Natural killer cell treated with Interleukin-12 subunit alpha and Interleukin-12 subunit beta and Interleukin-15 and Interleukin-18, amount 100 ng/mL, for 72 hours (primary cell): ENCODE results near the gene COL20A1. TPM values are rescaled to one million over a fixed set of nuclear protein-coding genes. Genes with fewer than 3 reads are reported as not detected.

Source experiments
- ATAC-seq, 2 donors: fragments of 150-1000 bp; cut with Tn5 transposase in 1 of 2; sonication (Bioruptor Pico), chemical (Tn5 transposase) in 1 of 2; 2 replicates each; pipeline ENCODE4 v1.10.0; 2021
- DNase-seq: peaks from one replicate; pipeline ENCODE4 v3.0.0; 2022; ENCODE audit warnings: low spot score
- H3K27ac Mint-ChIP-seq, 2 donors: 1 replicate in 1 of 2; 2 replicates in 1 of 2; pipeline ENCODE4 v1.8.0; 2022; ENCODE audit warnings: mixed read lengths in 2 of 2, mild to moderate bottlenecking in 1 of 2, moderate library complexity in 1 of 2
- H3K27me3 Mint-ChIP-seq, 2 donors: 1 replicate in 1 of 2; 2 replicates in 1 of 2; pipeline ENCODE4 v1.8.0; 2022; ENCODE audit warnings: mixed read lengths in 2 of 2
- H3K36me3 Mint-ChIP-seq: one replicate; pipeline ENCODE4 v1.8.0; 2022; ENCODE audit warnings: mixed read lengths
- H3K4me1 Mint-ChIP-seq, 2 donors: 1 replicate in 1 of 2; 2 replicates in 1 of 2; pipeline ENCODE4 v1.8.0; 2022; ENCODE audit warnings: low read depth in 2 of 2, mixed read lengths in 2 of 2, mild to moderate bottlenecking in 1 of 2
- H3K4me3 Mint-ChIP-seq: one replicate; pipeline ENCODE4 v1.8.0; 2022; ENCODE audit warnings: mixed read lengths
- H3K9me3 Mint-ChIP-seq: 2 replicates; pipeline ENCODE4 v1.8.0; 2022; ENCODE audit warnings: mixed read lengths
- total RNA-seq, 2 donors: library from RNA; stranded (reverse); gene quantifications; one replicate each; pipeline ENCODE4 v1.2.3, GENCODE V29; 2022

COL20A1 gene
- total RNA-seq, 2 donors from 2014 or later = not detected

DNA sequence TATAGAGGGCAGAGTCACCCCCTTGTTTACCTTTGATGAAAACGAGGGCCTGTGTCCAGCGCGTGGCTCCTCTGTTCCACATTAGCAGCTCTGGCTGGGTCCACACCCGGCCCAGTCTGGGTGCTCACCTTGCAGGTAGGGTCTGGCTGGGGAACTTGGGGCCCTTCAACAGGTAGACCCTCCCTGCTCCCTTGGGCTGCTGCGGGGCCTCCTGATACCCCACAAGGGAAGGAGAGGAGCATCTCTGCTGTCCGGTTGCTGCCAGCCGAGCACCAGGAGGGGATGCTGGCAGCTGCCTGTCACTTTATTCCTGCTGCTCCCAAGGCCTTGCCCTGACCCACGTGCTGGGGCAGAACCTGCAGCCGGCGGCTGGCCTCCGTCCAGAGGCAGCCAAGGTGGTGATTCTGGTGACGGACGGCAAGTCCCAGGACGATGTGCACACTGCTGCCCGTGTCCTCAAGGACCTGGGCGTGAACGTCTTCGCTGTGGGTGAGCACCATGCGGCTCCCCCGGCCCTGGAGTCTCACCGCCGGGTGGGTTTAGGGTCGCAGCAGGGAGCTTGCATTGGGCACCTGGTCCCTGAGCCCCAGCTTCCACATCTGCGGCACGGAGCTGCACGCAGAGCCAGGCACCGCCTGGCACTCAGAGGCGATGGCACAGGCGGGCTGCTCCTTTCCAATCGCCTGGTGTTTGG, 15.4 kb downstream of the COL20A1 start:
- DNase-seq = no peak
- H3K9me3 Mint-ChIP-seq = no peaks in the 10 kb centered on the region
- H3K27me3 Mint-ChIP-seq = peaks cover 0 to 5% of the 10 kb centered on the region in 2 donors
- H3K27ac Mint-ChIP-seq = no peak overlapping the region
- H3K36me3 Mint-ChIP-seq = no peaks in the 10 kb centered on the region
- H3K4me3 Mint-ChIP-seq = no peak overlapping the region
- no peaks in the 10 kb centered on the region for H3K4me1 Mint-ChIP-seq
- no peak for ATAC-seq

- Mint-ChIP-seq H3K4me1 (no peaks in the 10 kb centered on the region), H3K4me3 (no peak overlapping the region), H3K36me3 (no peaks in the 10 kb centered on the region), H3K27me3 (peaks cover 0 to 5% of the 10 kb centered on the region in 2 donors), H3K9me3 (no peaks in the 10 kb centered on the region), H3K27ac (no peak overlapping the region)
- no peak for DNase-seq
- ATAC-seq = peak in 1 of 2 donors; percentile 7
These were observed 16.5 kb downstream of the COL20A1 start for GRCh38 chr20:63309261-63310071.

- DNase-seq (no peak), ATAC-seq (no peak)
- Mint-ChIP-seq H3K4me1 (no peaks in the 10 kb centered on the region), H3K9me3 (no peaks in the 10 kb centered on the region), H3K27ac (no peak overlapping the region), H3K36me3 (no peaks in the 10 kb centered on the region), H3K27me3 (peaks cover 0 to 2% of the 10 kb centered on the region in 2 donors), H3K4me3 (no peak overlapping the region)
These were observed 17.4 kb downstream of the COL20A1 start for GRCh38 chr20:63310265-63310991.

- H3K4me3 Mint-ChIP-seq = no peak overlapping the region
- no peaks in the 10 kb centered on the region for H3K9me3 Mint-ChIP-seq
- H3K4me1 Mint-ChIP-seq = no peaks in the 10 kb centered on the region
- H3K36me3 Mint-ChIP-seq = no peaks in the 10 kb centered on the region
- no peak overlapping the region for H3K27ac Mint-ChIP-seq
- peaks cover 0 to 2% of the 10 kb centered on the region in 2 donors for H3K27me3 Mint-ChIP-seq
- no peak for ATAC-seq
- no peak for DNase-seq
These were observed 18.3 kb downstream of the COL20A1 start for GRCh38 chr20:63311186-63311832.

DNA sequence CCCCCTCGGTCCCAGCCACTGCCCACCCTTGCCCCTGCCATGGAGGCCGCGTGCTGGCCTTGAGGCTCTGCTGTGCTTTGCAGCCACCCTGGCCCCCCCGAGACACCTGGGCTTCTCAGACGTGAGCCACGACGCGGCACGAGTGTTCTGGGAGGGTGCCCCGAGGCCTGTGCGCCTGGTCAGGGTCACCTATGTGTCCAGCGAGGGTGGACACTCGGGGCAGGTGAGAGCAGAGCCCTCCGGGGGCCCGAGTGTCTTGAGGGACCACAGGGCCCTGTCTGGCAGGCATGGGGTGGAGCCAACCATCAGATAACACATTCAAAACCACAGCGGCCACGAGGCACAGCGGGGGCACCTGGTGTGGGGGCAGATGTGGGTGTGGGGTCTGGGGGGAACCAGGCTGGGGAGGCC, 18.9 kb downstream of the COL20A1 start:
- Mint-ChIP-seq H3K27me3 (peaks cover 0 to 2% of the 10 kb centered on the region in 2 donors), H3K36me3 (no peaks in the 10 kb centered on the region), H3K9me3 (no peaks in the 10 kb centered on the region), H3K4me3 (no peak overlapping the region), H3K27ac (no peak overlapping the region), H3K4me1 (no peaks in the 10 kb centered on the region)
- ATAC-seq = no peak
- no peak for DNase-seq

DNA sequence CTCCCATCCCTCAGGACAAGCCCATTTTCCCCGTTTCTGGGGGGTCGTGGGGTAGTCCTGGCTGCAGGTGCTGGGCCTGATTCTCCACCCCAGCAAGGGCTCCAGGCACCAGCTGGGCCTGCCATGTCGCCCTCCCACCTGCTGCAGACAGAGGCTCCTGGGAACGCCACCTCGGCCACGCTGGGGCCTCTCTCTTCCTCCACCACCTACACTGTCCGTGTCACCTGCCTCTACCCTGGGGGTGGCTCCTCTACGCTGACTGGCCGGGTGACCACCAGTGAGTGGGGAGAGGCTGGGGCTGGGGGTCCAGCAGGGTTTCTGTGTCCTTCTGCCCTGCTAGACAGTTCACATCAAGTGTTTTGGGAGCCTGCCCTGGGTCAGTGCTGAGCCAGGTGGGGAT, 19.3 kb downstream of the COL20A1 start:
- no peak for DNase-seq
- H3K9me3 Mint-ChIP-seq = no peaks in the 10 kb centered on the region
- peaks cover 0 to 2% of the 10 kb centered on the region in 2 donors for H3K27me3 Mint-ChIP-seq
- no peak for ATAC-seq
- no peak overlapping the region for H3K4me3 Mint-ChIP-seq
- H3K4me1 Mint-ChIP-seq = no peaks in the 10 kb centered on the region
- no peak overlapping the region for H3K27ac Mint-ChIP-seq
- no peaks in the 10 kb centered on the region for H3K36me3 Mint-ChIP-seq

DNA sequence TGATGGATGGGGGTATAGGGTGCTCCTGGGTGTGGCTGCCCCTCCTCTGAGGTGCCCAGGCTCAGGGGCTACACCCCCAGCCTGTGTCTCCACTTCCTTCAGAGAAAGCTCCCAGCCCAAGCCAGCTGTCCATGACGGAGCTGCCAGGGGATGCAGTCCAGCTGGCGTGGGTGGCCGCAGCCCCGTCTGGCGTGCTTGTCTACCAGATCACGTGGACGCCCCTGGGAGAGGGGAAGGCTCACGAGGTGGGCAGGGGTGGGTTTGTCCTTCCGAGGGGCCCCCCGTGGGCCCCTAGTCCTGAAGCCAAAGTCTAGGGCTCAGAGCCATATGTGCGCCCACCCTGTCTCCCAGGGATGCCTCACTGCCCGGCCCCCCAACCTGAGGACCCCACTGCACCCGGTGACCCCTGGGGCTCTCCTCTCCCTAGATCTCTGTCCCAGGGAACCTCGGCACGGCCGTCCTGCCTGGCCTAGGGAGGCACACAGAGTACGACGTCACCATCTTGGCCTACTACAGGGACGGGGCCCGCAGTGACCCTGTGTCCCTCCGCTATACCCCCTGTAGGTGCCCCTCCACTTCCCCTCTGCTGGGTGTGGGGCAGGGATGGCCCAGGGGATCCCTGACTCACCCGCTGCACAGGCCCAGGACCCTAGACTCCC, 19.8 kb downstream of the COL20A1 start:
- Mint-ChIP-seq H3K4me3 (no peak overlapping the region), H3K27me3 (peaks cover 0 to 2% of the 10 kb centered on the region in 2 donors), H3K27ac (no peak overlapping the region), H3K9me3 (no peaks in the 10 kb centered on the region), H3K36me3 (no peaks in the 10 kb centered on the region), H3K4me1 (no peaks in the 10 kb centered on the region)
- no peak for DNase-seq
- ATAC-seq = no peak

DNA sequence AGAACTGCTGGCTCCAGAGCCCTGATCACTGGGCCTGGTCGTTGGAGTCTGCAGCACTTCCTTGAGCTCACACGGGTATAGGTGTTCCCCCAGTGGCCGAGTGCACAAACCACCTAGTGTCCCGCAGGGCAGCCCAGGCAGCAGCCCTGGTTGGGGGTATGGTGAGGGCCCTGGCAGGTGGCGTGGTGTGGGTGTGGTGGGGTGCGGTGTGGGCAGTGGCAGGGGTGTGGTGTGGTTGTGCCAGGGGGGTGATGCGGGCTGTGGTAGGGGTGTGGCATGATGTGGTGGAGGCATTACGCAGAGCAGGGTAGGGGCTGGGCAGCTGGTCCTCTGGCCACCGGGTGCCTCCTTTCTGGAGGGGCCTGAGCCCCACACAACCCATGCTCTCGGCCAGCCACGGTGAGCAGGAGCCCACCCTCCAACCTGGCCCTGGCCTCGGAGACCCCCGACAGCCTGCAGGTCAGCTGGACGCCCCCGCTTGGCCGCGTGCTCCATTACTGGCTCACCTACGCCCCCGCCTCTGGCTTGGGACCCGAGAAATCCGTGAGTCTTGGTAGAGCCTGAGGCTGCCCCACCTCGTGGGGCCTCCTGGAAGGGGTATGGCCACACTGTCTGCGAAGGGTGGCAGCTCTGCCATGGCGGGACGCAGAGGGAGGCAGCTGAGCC, 20.5 kb downstream of the COL20A1 start:
- no peak for DNase-seq
- H3K36me3 Mint-ChIP-seq = no peaks in the 10 kb centered on the region
- H3K27me3 Mint-ChIP-seq = peaks cover 0 to 2% of the 10 kb centered on the region in 2 donors
- H3K27ac Mint-ChIP-seq = no peak overlapping the region
- no peaks in the 10 kb centered on the region for H3K9me3 Mint-ChIP-seq
- no peak for ATAC-seq
- no peaks in the 10 kb centered on the region for H3K4me1 Mint-ChIP-seq
- H3K4me3 Mint-ChIP-seq = no peak overlapping the region

- Mint-ChIP-seq H3K4me3 (no peak overlapping the region), H3K9me3 (no peaks in the 10 kb centered on the region), H3K36me3 (no peaks in the 10 kb centered on the region), H3K4me1 (no peaks in the 10 kb centered on the region), H3K27me3 (peaks cover 0 to 2% of the 10 kb centered on the region in 2 donors), H3K27ac (no peak overlapping the region)
- ATAC-seq (no peak), DNase-seq (no peak)
These were observed 21.1 kb downstream of the COL20A1 start for GRCh38 chr20:63314015-63314471.

GRCh38 chr20:63314566-63315239, 21.7 kb downstream of the COL20A1 start:
- Mint-ChIP-seq H3K27me3 (peaks cover 0 to 2% of the 10 kb centered on the region in 2 donors), H3K4me3 (no peak overlapping the region), H3K4me1 (no peaks in the 10 kb centered on the region), H3K9me3 (no peaks in the 10 kb centered on the region), H3K27ac (no peak overlapping the region), H3K36me3 (no peaks in the 10 kb centered on the region)
- no peak for DNase-seq
- no peak for ATAC-seq

GRCh38 chr20:63315240-63315689, 22.3 kb downstream of the COL20A1 start:
- ATAC-seq (no peak), DNase-seq (no peak)
- Mint-ChIP-seq H3K9me3 (no peaks in the 10 kb centered on the region), H3K4me3 (no peak overlapping the region), H3K27ac (no peak overlapping the region), H3K27me3 (peaks cover 0 to 2% of the 10 kb centered on the region in 2 donors), H3K36me3 (no peaks in the 10 kb centered on the region), H3K4me1 (no peaks in the 10 kb centered on the region)

DNA sequence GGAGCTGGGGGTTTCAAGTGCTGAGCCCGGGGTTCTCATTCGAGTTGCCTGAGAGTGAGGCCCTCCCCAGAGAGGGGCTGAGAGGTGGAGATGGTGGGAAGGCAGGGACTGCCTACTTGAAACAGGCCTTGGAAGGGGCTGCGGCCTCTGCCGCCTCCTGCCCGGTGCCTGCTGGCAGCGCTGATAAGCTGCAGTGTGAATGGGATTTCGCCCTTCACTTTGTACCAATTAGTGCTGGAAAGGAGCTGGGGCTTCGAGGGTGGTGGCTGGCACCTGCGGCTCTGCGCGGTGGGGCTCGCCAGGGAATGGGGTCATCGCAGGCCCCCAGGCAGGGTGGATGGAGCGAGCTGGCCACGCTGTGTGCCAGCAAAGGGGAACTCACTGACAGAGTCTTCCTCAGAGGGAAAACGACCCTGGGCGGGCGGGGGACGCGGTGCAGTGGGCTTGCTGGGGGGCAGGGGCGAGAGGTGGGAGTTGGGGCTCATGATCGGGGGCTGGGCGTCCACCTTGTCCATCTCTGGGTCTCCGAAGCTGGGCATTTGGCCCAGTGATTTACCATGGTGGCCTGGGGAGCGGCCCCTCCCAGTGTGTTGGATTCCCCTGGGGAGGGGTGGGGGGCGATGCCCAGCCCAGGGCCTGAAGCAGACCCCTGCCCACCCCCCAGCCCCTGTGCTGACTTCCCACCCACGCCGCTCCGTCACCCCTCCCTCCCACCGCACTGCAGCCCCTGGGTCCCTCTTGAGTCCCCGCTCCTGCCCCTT, 22.9 kb downstream of the COL20A1 start:
- DNase-seq = peak; percentile 55
- Mint-ChIP-seq H3K27ac (no peak overlapping the region), H3K9me3 (no peaks in the 10 kb centered on the region), H3K4me3 (no peak overlapping the region), H3K36me3 (no peaks in the 10 kb centered on the region), H3K27me3 (no peaks in the 10 kb centered on the region), H3K4me1 (no peaks in the 10 kb centered on the region)
- ATAC-seq = no peak
